ENCODE data around the gene ZNF614.
"Not testable (repeated sequence)": the region's sequence is repeated elsewhere in the genome, so short reads cannot be mapped to it uniquely, and the experiment has no call there.

The ZNF614 gene

DNA sequence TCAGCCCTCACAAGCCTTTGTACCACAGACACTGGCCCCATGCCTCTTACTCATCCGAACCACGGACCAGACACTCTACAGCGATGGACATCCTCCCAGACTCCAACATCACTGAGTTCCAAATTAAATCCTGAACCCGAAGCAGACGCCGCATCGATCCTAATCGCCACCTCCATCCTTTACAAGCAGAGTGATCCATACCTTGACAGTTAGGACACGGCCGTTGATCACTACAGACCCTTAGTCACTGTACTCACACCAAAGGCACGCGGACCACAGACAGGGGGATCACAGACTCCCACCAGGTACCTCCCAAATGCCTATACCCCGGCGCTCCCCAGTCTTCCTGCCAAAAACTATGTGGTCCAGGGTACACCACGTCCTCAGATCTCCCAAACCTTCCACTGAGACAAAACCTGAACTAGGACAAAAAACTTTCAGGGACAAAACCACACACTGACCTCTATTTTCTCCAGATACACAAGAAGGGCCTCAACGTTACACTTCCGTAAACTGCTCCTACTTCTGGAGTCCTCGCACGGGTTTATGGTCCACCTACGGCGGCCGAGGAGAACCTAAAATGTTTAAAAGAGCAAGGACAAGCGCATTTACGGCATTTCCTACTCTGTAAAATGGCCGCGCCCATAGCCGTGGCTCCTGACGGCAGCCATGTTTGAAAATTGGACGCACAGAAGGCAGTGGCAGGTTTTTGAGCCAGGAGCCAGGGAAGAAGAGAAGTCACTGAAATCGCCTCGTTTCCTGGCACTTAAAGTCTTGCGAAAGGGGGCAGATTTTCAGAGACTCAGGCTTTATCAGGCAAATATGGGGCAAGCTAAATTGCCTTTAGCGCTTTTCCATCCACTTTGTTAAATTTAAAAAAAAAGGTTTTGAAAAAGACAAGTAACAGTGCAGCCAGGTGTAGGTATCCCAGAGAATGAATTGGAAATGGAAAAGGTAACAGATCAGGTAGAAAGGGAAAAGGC is 41.6 kb downstream of the ZNF614 start, which contains the start of gene ZNF350:
Gene ZNF350 (minus strand): TSS at position 532 of the 983 bp plus-strand sequence. CDS start 12,480 bp downstream, outside the sequence.
- no peak for DNase-seq (ENCODE audit: low spot score)

DNA sequence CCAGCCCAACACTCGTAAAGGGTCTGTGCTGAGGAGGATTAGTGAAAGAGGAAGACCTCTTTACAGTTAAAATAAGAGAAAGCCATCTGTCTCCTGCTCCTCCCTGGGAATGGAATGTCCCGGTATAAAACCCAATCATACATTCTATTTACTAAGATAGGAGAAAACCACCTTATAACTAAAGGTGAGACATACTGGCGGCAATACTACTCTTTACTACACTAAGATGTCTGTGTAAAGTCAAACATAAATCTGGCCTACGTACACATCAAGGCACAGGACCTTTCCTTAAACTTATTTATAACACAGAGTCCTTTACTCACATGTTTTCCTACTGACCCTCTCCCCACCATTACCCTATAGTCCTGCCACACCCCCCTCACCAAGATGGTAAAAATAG is 44.8 kb downstream of the ZNF614 start:
- no peak for DNase-seq (ENCODE audit: low spot score)

DNA sequence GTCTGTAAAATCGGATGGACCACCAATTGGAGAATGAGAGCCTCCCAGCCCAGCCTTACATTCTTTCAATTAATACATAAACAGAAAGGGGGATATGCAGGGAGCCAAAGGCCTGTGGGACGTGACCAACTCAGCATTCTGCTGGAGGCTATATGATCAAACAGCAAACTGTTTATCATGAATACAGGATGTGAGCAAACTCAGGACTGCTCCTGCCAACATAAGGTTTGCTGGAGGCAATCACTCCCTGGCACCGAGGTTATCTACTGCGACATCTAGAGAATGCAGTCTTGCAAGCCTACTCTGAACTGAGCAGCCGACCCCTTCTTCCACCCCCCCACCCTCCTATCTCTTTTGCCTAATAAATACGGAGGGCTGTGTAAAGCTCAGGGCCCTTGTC is 47.3 kb downstream of the ZNF614 start:
- not testable (repeated sequence) for DNase-seq (ENCODE audit: low spot score)

DNA sequence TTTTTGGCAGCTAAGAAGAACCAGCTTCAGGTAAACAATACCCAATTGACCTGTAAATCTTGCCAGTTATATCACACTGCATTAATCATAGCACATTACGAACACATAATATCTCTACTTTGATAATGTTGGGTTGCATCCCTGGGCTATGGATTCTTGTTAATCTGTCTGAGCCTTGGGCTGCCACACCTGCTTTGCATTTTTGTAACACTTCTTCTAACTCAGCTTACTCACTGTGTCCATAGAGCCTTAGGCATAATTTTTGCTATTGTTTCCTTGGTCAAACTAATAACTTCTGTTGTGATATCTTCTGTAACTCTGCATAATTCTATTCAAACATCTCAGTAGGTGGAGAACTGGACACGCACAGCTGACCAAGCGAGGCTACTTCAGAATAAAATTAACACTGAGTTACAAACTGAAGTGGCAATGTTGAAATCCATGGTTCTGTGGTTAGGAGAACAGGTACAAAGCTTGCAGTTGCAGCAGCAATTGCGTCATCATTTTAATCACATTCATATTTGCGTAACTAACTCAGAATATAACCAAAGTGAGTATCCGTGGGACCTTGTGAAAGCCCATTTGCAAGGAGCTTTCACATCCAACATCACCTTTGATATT is 48.0 kb downstream of the ZNF614 start:
- no peak for DNase-seq (ENCODE audit: low spot score)

DNA sequence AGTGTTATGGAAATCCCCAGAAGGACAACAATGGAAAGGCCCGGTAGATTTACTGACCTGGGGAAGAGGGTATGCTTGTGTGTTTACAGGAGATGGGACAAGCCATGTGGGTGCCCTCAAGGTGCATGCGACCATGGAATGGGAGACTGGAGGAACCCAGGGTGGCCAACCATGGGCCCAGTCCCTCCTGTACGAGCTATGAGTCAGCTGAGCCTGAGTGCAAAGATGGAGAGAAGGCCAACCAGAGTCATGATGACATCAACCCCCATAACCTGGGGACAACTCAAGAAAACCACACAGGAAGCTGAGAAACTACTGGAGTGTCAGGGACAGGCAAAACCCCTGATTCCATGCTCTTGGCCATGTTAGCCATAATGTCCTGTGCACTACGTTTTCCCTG is 49.3 kb downstream of the ZNF614 start:
- no peak for DNase-seq (ENCODE audit: low spot score)

DNA sequence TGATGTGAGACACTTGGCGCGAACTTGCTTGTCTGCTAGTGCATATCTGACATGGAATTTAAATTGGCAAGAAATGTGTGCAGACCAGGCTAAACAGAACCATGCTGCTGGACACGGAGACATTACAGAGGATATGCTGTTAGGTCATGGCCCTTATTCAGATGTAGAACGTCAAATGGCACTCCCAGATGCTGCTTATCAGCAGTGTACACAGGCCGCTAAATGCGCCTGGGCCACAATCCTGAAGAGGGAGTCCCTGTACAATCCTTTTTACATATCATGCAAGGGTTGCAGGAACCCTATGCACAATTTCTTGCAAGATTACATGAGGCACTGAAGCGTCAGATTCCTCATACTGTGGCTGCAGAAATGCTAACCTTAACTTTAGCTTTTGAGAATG is 50.8 kb downstream of the ZNF614 start:
- no peak for DNase-seq (ENCODE audit: low spot score)

DNA sequence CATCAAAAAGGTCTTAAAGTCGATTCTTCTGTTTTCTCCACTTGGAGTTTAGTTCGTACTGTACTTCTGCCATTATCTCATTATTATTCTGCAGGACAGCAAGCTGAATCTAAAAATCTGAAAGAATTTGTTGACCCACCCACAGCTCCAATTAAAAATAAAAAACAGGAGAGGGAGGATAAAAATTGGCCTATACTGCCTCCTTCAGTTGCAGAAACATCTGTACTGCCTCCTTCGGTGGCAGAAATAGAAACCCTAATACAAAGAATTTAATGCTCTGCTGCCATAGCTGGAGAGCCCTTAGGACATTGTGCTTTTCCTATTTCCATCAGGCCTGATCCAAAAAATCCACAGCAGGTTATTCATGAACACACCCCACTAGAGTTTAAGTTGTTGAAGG is 51.3 kb downstream of the ZNF614 start:
- no peak for DNase-seq (ENCODE audit: low spot score)

DNA sequence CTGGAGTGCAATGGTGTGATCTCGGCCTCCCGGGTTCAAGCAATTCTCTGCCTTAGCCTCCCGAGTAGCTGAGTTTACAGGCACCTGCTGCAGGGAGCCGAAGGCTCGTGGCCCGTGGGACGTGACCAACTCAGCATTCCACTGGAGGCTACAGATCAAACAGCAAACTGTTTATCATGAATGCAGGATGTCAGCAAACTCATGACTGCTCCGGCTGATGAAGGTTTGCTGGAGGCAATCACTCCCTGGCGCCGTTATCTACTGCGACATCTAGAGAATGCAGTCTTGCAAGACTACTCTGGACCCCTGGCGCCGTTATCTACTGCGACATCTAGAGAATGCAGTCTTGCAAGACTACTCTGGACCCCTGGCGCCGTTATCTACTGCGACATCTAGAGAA is 52.4 kb downstream of the ZNF614 start:
- not testable (repeated sequence) for DNase-seq (ENCODE audit: low spot score)

DNA sequence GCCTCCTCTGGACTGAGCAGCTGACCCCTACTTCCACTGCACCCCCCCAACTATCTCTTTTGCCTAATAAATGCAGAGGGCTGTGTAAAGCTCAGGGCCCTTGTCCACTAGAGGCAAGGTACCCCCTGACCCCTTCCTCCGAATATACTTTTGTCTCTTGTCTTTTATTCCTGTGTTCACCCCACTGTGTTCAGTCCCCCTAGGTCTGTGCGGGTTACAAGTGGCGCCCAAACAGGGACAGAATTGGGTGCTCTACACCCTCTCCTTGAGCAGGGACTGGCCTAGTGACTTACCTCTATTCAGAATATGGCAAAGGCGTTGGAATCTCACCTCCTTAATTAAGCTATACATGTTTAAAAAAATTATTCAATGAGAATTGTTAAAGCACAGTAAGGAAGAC is 56.6 kb downstream of the ZNF614 start:
- DNase-seq (ENCODE audit: low spot score) = no peak

DNA sequence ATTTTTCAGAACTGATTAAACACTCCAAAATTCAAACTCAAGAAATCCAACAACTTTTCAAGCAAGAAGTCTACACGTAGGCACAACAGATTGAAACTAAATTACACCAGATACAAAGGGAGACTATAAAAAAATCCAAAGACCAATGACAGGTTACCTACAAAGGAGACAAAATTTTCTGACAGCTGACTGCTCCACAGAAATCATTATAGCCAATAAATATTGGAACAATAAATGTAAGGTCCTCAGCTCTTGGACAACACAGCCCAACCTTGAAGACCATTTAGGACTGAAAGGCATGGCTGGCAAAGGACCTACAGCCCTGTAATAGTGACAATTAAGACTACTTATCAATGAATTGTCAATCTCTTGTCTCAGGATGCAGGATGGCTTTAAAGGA is 57.5 kb downstream of the ZNF614 start:
- DNase-seq (ENCODE audit: low spot score) = no peak

DNA sequence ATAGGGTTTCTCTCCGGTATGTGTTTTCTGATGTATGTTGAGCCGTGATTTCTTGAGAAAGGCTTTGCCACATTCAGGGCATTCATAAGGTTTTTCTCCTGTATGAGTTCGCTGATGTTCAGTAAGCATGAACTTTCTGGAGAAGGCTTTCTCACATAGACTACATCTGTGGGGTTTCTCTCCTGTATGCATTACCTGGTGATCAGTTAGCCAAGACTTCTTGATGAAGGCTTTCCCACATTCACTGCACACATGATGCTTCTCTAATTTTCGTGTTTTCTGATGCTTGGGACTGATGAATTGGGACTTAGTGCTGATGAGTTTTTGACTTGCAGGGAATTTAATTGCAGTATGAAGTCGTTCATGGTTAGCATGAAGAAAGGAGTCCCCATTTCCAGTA is 62.6 kb downstream of the ZNF614 start:
- no peak for DNase-seq (ENCODE audit: low spot score)
